C4-2B (cell line): ENCODE data around the gene MLLT10.

Source experiments
- H3K27ac ChIP-seq: fragments of 450-650 bp; 2 replicates; pipeline ENCODE4 v1.5.1; 2017
- ZFX ChIP-seq: fragments of 450-650 bp; IDR thresholded peaks from 2 replicates; pipeline ENCODE4 v1.6.1; 2017
- TF ChIP-seq, protein P1 (sequence below): fragments of 450-650 bp; conservative IDR thresholded peaks from 2 replicates; pipeline ENCODE4 v1.5.1; 2017; ENCODE audit warnings: mild to moderate bottlenecking

The MLLT10 gene

DNA sequence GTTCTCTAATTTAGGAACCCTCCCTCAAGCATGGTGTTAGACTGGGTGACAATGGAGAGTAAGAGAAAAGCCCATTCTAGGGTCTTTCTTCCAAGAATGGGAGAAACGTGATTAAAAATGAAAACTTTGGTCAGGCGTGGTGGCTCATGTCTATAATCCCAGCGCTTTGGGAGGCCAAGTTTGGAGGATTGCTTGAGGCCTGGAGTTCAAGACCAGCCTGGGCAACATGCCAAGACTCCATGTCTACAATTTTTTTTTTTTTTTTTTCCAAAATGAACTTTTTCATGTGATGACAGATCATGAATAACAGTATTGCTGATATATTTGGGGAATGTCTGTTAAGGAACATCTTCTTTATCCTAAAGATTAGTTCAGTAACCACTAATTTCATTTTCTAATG is 194.6 kb downstream of the MLLT10 start:
- TF ChIP-seq ZFX: no peak
- TF ChIP-seq, protein P1, sequence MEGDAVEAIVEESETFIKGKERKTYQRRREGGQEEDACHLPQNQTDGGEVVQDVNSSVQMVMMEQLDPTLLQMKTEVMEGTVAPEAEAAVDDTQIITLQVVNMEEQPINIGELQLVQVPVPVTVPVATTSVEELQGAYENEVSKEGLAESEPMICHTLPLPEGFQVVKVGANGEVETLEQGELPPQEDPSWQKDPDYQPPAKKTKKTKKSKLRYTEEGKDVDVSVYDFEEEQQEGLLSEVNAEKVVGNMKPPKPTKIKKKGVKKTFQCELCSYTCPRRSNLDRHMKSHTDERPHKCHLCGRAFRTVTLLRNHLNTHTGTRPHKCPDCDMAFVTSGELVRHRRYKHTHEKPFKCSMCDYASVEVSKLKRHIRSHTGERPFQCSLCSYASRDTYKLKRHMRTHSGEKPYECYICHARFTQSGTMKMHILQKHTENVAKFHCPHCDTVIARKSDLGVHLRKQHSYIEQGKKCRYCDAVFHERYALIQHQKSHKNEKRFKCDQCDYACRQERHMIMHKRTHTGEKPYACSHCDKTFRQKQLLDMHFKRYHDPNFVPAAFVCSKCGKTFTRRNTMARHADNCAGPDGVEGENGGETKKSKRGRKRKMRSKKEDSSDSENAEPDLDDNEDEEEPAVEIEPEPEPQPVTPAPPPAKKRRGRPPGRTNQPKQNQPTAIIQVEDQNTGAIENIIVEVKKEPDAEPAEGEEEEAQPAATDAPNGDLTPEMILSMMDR: no peak
- H3K27ac ChIP-seq: no peak overlapping the region

- no peak overlapping the region for H3K27ac ChIP-seq
- no peak for TF ChIP-seq ZFX
- TF ChIP-seq, protein P1: peak; percentile 79
Observed at GRCh38 chr10:21732067-21732772, 198.2 kb downstream of the MLLT10 start.

- TF ChIP-seq, protein P1: no peak
- no peak for TF ChIP-seq ZFX
Observed at GRCh38 chr10:21733710-21734109, 199.7 kb downstream of the MLLT10 start.

DNA sequence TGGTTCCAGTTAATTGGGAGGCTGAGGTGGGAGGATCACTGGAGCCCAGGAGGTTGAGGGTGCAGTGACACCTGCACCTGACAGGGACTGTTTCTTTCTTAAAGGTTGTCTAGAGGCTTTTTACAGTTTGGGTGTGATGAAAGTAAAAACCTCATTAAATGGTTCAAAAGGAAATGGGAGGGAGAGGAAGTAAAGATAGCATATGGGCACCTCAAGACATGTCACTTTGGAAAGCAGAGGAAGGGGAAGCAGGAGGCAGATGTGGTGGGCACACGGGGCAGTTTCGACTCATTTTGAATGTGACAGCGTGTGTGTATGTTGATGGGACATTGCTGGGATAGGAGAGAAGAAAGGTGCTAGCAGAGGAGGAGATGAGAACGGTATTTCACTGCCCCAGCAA is 203.1 kb downstream of the MLLT10 start:
- no peak for TF ChIP-seq ZFX
- TF ChIP-seq, protein P1: no peak
- no peak overlapping the region for H3K27ac ChIP-seq

More at GRCh38 chr10:21733710-21734109, 199.7 kb downstream of the MLLT10 start:
- no peak overlapping the region for H3K27ac ChIP-seq

DNA sequence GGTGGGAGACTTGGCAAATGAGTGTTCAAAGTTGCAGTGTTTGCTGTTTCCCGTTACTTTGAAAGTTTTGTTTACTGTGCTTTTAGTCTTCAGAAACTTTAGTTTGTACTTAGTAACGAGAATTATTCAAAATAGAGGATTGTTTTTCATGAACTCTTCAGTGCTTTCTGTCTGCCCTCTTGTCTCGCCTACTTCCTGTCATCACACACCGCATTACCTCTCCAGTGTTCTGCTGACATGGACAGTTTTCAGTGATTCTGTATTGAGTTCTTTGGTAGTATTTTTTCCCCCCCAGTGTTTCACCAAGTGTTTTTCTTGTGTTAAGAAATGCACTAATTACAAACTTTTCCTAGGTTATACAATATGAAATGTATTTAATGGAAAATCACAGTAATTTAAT is 207.0 kb downstream of the MLLT10 start:
- TF ChIP-seq, protein P1: no peak
- no peak for TF ChIP-seq ZFX
- no peak overlapping the region for H3K27ac ChIP-seq

GRCh38 chr10:21742740-21743412 is 208.8 kb downstream of the MLLT10 start:
- no peak for TF ChIP-seq ZFX
- TF ChIP-seq, protein P1: no peak
- no peak overlapping the region for H3K27ac ChIP-seq

DNA sequence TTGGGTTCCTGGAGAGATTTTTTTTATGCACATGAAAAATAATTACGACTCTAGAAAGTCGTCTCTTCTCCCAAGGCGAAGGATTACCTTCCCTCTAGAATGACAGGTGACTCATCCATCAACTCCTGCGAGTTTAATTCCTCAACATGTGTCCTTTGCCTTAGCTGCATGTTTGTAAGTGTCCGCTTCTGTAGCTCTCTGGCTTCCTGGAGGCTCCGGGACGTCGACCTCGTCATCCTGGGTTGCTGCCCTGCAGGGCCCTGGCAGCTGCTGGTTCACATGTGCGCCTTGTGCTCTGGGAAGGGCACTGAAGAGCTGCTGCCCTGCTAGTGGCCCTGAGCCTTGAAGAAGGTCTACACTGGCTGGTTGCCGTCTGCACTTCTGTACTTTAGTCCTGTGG is 210.2 kb downstream of the MLLT10 start:
- TF ChIP-seq ZFX: no peak
- TF ChIP-seq, protein P1: no peak
- H3K27ac ChIP-seq: peak overlapping the region; percentile 34; the same call in 1 of the 2 replicates
